Measurements from ENCODE around the gene FKBP9.
A peak's percentile ranks its signal among the peaks of the same experiment; 100 is the strongest.
"Not testable (repeated sequence)": the region's sequence is repeated elsewhere in the genome, so short reads cannot be mapped to it uniquely, and the experiment has no call there.

The FKBP9 gene

DNA sequence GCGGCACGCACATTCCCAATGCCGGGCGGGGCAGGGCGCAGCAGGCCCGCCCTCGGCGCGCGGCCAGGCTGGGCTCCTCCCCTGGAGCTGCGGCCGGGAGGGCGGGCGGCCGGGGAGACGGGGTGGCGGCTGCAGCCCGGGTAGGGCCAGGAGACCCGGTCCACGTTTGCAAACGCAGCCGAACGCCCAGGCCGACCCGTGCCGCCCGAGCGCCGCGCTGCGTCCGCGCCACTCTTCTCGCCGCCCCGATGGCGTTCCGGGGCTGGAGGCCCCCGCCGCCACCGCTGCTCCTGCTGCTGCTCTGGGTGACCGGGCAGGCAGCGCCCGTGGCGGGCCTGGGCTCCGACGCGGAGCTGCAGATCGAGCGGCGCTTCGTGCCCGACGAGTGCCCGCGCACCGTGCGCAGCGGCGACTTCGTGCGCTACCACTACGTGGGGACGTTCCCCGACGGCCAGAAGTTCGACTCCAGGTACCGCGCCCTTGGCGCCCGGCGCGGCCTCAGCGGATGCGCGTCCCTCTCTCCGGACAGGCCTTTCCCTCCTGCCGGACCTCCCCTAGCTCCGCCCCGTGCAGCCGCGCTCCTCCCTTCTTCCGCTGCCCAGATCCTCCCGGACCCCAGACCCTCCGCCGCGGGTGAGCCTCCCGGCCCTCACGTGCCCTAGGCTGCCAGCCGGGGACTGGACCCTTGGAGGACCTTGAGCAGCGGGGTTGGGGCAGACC, at the start of gene FKBP9:
Gene FKBP9, plus strand, starts transcription at position 115 of the 720 bp plus-strand sequence. Its CDS starts 134 bp downstream, at position 249.
- no peak for DNase-seq

- DNase-seq, result no peak
Measured at GRCh38 chr7:32910195-32910594, 47.0 kb upstream of the FKBP9 start.

DNA sequence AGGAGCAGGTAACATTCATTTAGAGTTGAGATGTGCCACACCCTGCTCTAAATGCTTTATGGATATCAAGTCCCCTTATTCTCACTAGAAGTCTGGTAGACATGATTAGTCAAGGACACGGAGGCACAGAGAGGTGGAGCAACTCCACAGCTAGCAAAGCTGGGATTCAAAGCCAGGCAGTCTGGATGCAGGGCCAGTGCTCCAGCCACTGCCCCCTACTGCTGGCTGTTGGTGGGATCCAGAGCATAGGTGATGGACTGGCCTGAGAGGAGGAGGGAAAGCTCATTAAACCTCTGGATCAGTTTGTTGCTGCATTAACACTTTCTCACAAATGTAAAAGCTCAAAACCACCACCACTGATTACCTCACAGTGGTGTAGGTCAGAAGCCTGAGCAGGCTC, 43.1 kb upstream of the FKBP9 start:
- no peak for DNase-seq

- no peak for DNase-seq
Measured at GRCh38 chr7:32915041-32915536, 42.2 kb upstream of the FKBP9 start.

DNA sequence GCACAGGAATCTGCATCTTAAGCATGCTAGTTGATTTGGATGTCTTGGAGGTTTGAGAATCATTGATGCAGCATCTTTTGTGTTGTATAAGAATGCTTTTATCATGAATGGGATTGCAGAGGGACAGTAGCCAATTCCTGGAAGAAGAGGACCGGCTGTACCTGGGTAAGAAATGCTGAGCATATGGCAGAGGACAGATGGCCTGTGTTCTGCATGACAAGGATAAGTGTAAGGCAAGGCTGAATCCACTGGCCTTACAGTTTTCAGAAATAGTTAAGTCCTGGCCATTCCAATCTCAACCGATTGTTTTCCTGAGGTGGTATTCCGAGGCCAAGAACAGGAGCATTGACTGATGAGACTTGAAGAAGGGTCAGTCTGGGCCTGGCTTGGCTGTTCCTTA, 41.2 kb upstream of the FKBP9 start:
- no peak for DNase-seq

DNA sequence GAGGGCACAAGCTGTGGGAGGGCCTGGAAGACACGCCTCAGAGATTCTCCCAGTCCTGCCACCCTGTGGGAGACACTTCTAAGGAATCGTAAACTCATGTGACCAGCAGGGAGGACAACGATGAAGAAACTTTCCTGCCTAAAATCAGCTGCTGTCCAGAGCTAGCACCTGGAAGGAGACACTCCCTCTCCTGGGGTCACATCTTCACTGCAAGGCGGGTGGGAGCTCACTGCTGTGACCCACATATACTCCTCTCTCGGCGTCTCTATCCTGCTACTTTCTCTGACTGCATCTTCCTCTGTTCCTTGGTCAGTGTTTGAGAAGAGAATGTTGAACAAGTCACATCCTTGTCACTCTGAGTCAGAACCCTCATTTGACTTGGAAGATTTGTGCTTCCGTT, 40.2 kb upstream of the FKBP9 start:
- DNase-seq, result not testable (repeated sequence)

GRCh38 chr7:32921896-32922295, 35.3 kb upstream of the FKBP9 start:
- DNase-seq, result no peak

- no peak for DNase-seq
Measured at GRCh38 chr7:32928785-32929298, 28.4 kb upstream of the FKBP9 start.

- no peak for DNase-seq
Measured at GRCh38 chr7:32929430-32930143, 27.7 kb upstream of the FKBP9 start.

DNA sequence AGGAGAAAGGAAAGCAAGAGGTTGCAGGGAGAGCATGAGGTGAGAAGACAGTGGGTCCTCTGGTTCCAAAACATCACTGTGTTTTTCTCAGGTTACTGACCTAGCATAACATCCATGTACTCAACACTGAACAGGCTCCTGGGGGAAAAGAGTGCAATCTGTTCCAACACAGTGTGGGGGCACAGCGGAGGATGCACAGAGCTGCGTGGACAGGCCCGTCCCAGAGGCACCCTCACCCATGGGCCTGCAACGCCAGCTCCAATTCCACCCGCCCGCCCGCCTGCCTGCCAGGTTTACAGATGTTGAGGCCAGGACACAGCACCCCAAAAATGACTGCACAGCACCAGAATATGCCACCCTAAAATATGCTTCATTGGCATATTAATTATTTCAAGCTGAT, 26.9 kb upstream of the FKBP9 start:
- DNase-seq, result no peak

DNA sequence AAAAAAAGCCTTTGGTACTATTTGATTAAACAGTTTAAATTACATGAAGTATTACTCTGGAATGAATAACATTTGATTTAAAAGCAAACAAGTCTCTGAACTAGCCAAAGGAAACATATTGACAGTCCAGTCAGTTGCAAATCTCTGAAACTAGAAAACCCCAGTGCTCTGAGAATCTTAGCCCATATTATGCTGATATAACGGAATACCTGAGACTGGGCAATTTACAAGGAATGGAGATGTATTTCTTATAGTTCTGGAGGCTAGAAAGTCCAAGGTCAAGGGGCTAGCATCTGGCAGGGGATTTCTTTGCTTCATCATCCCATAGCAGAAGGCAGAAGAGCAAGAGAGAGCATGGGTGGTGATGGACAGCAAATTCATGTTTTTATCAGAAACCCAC, 21.7 kb upstream of the FKBP9 start:
- no peak for DNase-seq

GRCh38 chr7:32936689-32937088, 20.6 kb upstream of the FKBP9 start:
- no peak for DNase-seq

DNA sequence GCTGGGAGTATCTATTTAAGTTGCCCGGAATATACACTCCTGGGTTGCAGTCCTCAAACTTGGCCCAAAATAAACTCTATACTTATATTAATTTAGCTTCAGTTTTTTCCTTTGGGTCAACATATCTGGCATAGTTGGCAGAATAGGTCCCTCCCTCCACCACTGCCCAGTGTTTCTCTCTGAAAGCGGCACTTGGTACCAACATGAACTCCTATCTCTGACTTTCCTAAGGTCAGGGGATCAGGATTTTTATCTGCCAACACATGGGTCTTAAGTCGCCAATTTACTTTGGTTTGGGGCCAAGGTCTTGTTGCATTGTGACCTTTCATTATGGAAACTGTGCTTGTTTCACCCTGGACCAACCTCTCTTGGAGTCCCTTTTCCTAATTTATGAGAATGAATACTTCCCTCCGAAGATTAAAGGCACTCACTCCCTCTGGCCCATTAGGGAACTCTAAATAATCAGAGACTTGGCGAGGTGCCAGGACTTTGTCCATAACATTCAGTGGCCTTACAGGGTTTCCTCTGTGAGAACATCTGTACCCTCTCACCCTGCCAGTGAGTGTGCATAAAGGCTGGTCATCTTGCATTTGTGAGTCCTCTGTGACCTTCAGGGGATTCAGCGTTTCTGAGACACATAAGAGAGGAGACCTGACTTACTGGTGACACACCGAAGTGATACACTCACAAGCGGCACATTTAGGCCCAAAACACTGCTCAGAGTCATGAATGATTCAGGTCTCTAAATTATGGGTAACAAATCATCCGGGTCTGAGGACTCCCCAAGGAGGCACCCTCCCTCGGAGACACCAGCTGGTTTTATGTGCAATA, 19.7 kb upstream of the FKBP9 start:
- no peak for DNase-seq

- no peak for DNase-seq
Measured at GRCh38 chr7:32941181-32941580, 16.1 kb upstream of the FKBP9 start.

DNA sequence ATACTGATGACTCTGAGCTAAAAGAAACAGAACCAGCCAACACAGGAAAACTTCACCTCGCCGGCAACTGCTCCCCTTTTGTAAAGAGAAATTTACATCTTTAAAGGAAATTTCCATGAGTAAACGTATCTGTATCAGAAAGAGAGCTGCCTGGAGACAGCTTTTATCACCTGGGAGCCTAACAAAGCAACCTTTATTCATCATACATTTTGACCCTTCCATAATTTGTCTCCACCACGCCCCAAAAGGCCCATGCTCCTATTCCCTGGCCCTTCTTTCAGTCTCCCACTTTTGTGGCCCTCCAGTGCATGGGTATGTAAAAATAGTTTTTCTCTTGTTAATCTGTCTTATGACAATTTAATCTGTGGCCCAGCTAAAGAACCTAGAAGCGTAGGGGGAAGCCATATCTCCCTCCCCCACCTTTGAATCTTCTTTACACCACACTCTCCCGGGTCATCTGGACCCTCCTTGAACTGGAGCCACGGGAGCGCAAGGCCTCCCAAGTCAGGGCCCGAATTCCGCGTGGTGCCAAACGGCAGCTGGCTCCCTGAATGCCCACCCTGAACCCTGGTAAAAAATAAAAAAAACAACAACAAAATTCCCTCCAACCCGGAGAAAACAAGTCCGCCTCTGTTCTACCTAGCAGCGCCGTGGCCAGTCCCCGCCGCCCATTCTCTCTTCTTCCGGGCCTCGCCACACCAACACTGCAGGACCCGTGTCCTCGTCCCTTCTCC, 15.4 kb upstream of the FKBP9 start:
- DNase-seq, result no peak

DNA sequence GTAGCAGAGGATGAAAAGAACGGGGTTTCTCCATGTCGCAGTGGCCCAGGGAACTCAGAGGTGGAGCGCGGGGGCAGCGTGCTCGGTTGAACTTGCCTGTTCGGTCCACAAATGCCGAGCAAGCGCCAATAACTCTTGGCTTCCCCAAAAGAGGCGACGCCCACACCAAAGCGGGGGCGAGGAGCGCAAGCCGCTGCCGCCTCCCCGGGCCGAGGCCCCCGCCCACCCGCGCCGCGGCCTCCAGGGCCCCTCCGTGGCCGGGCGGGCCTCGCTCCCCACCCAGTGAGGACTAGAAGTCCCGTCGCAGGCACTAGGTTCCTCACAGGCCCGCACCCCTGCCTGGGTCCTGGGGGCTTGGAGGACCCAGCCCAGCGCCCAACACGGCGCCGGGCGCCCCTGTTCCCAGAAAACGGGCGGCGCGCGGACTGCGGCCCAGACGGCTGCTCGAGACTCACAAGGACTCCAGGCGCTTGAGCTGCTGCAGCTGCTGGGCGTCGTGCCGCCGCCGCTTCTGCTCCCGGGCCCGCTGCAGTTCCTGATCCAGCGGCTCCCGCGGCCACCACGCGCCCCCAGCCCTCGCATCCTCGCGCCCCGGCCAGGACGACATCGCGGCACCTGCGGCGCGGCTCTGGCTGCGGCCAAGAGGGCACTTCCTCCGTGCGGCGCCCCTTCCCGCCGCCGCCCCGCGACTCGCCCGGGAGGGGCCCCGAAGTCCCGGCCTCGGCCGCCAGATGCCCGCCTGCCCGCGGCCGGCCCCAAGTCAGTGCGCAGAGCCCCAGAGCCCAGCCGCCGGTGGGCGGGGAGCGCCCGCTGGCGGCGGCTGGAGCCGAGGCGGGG, 14.6 kb upstream of the FKBP9 start:
- DNase-seq, result peak; percentile 72

- no peak for DNase-seq
Measured at GRCh38 chr7:32943252-32944030, 13.8 kb upstream of the FKBP9 start.

GRCh38 chr7:32947420-32947983, 9.7 kb upstream of the FKBP9 start:
- no peak for DNase-seq

DNA sequence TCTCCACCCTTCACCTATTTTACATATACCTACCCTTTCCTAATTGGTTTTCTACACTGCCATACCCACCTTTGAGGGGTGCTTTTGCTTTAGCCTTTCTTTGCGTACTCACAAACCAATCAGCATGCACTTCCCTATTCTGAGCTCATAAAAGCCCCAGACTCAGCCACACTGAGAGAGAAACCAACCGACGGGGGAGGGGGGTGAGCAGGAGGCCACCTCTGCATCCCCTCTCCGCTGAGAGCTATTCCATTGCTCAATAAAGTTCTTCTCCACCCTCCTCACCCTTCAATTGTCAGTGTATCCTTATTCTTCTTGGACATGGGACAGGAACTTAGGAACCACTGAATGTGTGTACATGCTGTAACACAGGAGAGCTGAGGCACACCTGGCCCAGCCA, 9.0 kb upstream of the FKBP9 start:
- DNase-seq, result no peak

GRCh38 chr7:32952876-32953275, 4.4 kb upstream of the FKBP9 start:
- no peak for DNase-seq
